ENCODE measurements around the gene ANTXR2. TPM values are rescaled to one million over a fixed set of nuclear protein-coding genes. Genes with fewer than 3 reads are reported as not detected.

Gene ANTXR2
- total RNA-seq, 2 experiments from 2014 or later = 15.0 to 18.0 TPM

- no peak for DNase-seq
- Mint-ChIP-seq H3K9me3 (ENCODE audit: insufficient read depth) (peaks cover 19% of the 10 kb centered on the region), H3K27ac (no peak overlapping the region), H3K36me3 (ENCODE audit: low read depth) (peaks cover 7% of the 10 kb centered on the region), H3K27me3 (ENCODE audit: low read depth) (peaks cover 2% of the 10 kb centered on the region), H3K4me1 (ENCODE audit: low read depth) (no peaks in the 10 kb centered on the region), H3K4me3 (no peak overlapping the region)
- ChIA-PET POLR2A (no interaction called here), CTCF (no interaction called here)
- no peak for ATAC-seq
Observed at GRCh38 chr4:80103629-80104028, 30.6 kb upstream of the ANTXR2 start.

GRCh38 chr4:80101792-80102116 lies 28.7 kb upstream of the ANTXR2 start:
- H3K27me3 Mint-ChIP-seq (ENCODE audit: low read depth) = peaks cover 1% of the 10 kb centered on the region
- peaks cover 4% of the 10 kb centered on the region for H3K36me3 Mint-ChIP-seq (ENCODE audit: low read depth)
- no peak overlapping the region for H3K4me3 Mint-ChIP-seq
- POLR2A ChIA-PET = interaction anchor here (0.8 kb wide), 1 partner anchor 81 kb away, joined by 4 read pairs; no protein-coding TSS in a partner anchor
- no peaks in the 10 kb centered on the region for H3K4me1 Mint-ChIP-seq (ENCODE audit: low read depth)
- CTCF ChIA-PET = no interaction called here
- H3K27ac Mint-ChIP-seq = no peak overlapping the region
- peaks cover 6% of the 10 kb centered on the region for H3K9me3 Mint-ChIP-seq (ENCODE audit: insufficient read depth)
- no peak for ATAC-seq
- no peak for DNase-seq

GRCh38 chr4:80101071-80101791 lies 28.2 kb upstream of the ANTXR2 start:
- ChIA-PET POLR2A (interaction anchor here (0.8 kb wide), 1 partner anchor 81 kb away, joined by 4 read pairs; no protein-coding TSS in a partner anchor), CTCF (no interaction called here)
- no peaks in the 10 kb centered on the region for H3K36me3 Mint-ChIP-seq (ENCODE audit: low read depth)
- DNase-seq (no peak), ATAC-seq (no peak)
- H3K27me3 Mint-ChIP-seq (ENCODE audit: low read depth) = no peaks in the 10 kb centered on the region
- no peaks in the 10 kb centered on the region for H3K4me1 Mint-ChIP-seq (ENCODE audit: low read depth)
- no peak overlapping the region for H3K4me3 Mint-ChIP-seq
- no peak overlapping the region for H3K27ac Mint-ChIP-seq
- peaks cover under 1% of the 10 kb centered on the region for H3K9me3 Mint-ChIP-seq (ENCODE audit: insufficient read depth)

GRCh38 chr4:80099671-80100070 lies 26.6 kb upstream of the ANTXR2 start:
- Mint-ChIP-seq H3K27ac (no peak overlapping the region), H3K9me3 (ENCODE audit: insufficient read depth) (no peaks in the 10 kb centered on the region), H3K27me3 (ENCODE audit: low read depth) (peaks cover 2% of the 10 kb centered on the region), H3K4me3 (no peak overlapping the region), H3K36me3 (ENCODE audit: low read depth) (no peaks in the 10 kb centered on the region), H3K4me1 (ENCODE audit: low read depth) (no peaks in the 10 kb centered on the region)
- ATAC-seq (no peak), DNase-seq (no peak)
- POLR2A ChIA-PET = no interaction called here
- CTCF ChIA-PET = no interaction called here

GRCh38 chr4:80098635-80099034 lies 25.6 kb upstream of the ANTXR2 start:
- H3K36me3 Mint-ChIP-seq (ENCODE audit: low read depth) = no peaks in the 10 kb centered on the region
- no peaks in the 10 kb centered on the region for H3K4me1 Mint-ChIP-seq (ENCODE audit: low read depth)
- ATAC-seq (no peak), DNase-seq (no peak)
- ChIA-PET POLR2A (no interaction called here), CTCF (interaction anchor here (1.2 kb wide), 1 partner anchor 27 kb away, joined by 3 read pairs; no protein-coding TSS in a partner anchor)
- H3K4me3 Mint-ChIP-seq = no peak overlapping the region
- H3K9me3 Mint-ChIP-seq (ENCODE audit: insufficient read depth) = no peaks in the 10 kb centered on the region
- peaks cover 2% of the 10 kb centered on the region for H3K27me3 Mint-ChIP-seq (ENCODE audit: low read depth)
- no peak overlapping the region for H3K27ac Mint-ChIP-seq

- H3K4me1 Mint-ChIP-seq (ENCODE audit: low read depth) = peaks cover 2% of the 10 kb centered on the region
- H3K36me3 Mint-ChIP-seq (ENCODE audit: low read depth) = no peaks in the 10 kb centered on the region
- no peak overlapping the region for H3K4me3 Mint-ChIP-seq
- ChIA-PET CTCF (no interaction called here), POLR2A (no interaction called here)
- DNase-seq = no peak
- H3K27ac Mint-ChIP-seq = no peak overlapping the region
- peaks cover 2% of the 10 kb centered on the region for H3K27me3 Mint-ChIP-seq (ENCODE audit: low read depth)
- ATAC-seq = no peak
- no peaks in the 10 kb centered on the region for H3K9me3 Mint-ChIP-seq (ENCODE audit: insufficient read depth)
Observed at GRCh38 chr4:80097400-80098177, 24.6 kb upstream of the ANTXR2 start.

GRCh38 chr4:80096175-80096850 lies 23.3 kb upstream of the ANTXR2 start:
- no peak overlapping the region for H3K27ac Mint-ChIP-seq
- CTCF ChIA-PET = interaction anchor here (1.8 kb wide), 1 partner anchor 30 kb away, joined by 5 read pairs; no protein-coding TSS in a partner anchor
- H3K27me3 Mint-ChIP-seq (ENCODE audit: low read depth) = peaks cover 2% of the 10 kb centered on the region
- no peaks in the 10 kb centered on the region for H3K9me3 Mint-ChIP-seq (ENCODE audit: insufficient read depth)
- H3K4me3 Mint-ChIP-seq = no peak overlapping the region
- ATAC-seq (no peak), DNase-seq (no peak)
- peaks cover 12% of the 10 kb centered on the region for H3K4me1 Mint-ChIP-seq (ENCODE audit: low read depth)
- POLR2A ChIA-PET = no interaction called here
- H3K36me3 Mint-ChIP-seq (ENCODE audit: low read depth) = no peaks in the 10 kb centered on the region

GRCh38 chr4:80094191-80094590 lies 21.2 kb upstream of the ANTXR2 start:
- Mint-ChIP-seq H3K27ac (no peak overlapping the region), H3K4me3 (no peak overlapping the region), H3K36me3 (ENCODE audit: low read depth) (no peaks in the 10 kb centered on the region), H3K4me1 (ENCODE audit: low read depth) (peaks cover 12% of the 10 kb centered on the region), H3K9me3 (ENCODE audit: insufficient read depth) (no peaks in the 10 kb centered on the region), H3K27me3 (ENCODE audit: low read depth) (peaks cover 2% of the 10 kb centered on the region)
- ChIA-PET CTCF (no interaction called here), POLR2A (no interaction called here)
- ATAC-seq (no peak), DNase-seq (no peak)

GRCh38 chr4:80093563-80093962 lies 20.5 kb upstream of the ANTXR2 start:
- Mint-ChIP-seq H3K27me3 (ENCODE audit: low read depth) (peaks cover 5% of the 10 kb centered on the region), H3K9me3 (ENCODE audit: insufficient read depth) (no peaks in the 10 kb centered on the region), H3K4me3 (no peak overlapping the region), H3K4me1 (ENCODE audit: low read depth) (peaks cover 12% of the 10 kb centered on the region), H3K36me3 (ENCODE audit: low read depth) (no peaks in the 10 kb centered on the region), H3K27ac (no peak overlapping the region)
- ATAC-seq (no peak), DNase-seq (no peak)
- POLR2A ChIA-PET = no interaction called here
- CTCF ChIA-PET = no interaction called here

GRCh38 chr4:80092847-80093246 lies 19.8 kb upstream of the ANTXR2 start:
- no peak for DNase-seq
- peaks cover 12% of the 10 kb centered on the region for H3K4me1 Mint-ChIP-seq (ENCODE audit: low read depth)
- H3K36me3 Mint-ChIP-seq (ENCODE audit: low read depth) = no peaks in the 10 kb centered on the region
- no peaks in the 10 kb centered on the region for H3K9me3 Mint-ChIP-seq (ENCODE audit: insufficient read depth)
- H3K27ac Mint-ChIP-seq = no peak overlapping the region
- ChIA-PET POLR2A (no interaction called here), CTCF (no interaction called here)
- no peak overlapping the region for H3K4me3 Mint-ChIP-seq
- H3K27me3 Mint-ChIP-seq (ENCODE audit: low read depth) = peaks cover 5% of the 10 kb centered on the region
- no peak for ATAC-seq

- no peaks in the 10 kb centered on the region for H3K9me3 Mint-ChIP-seq (ENCODE audit: insufficient read depth)
Observed at GRCh38 chr4:80092088-80092487, 19.1 kb upstream of the ANTXR2 start.

GRCh38 chr4:80091688-80092087 lies 18.7 kb upstream of the ANTXR2 start:
- H3K4me1 Mint-ChIP-seq (ENCODE audit: low read depth) = peaks cover 12% of the 10 kb centered on the region
- H3K36me3 Mint-ChIP-seq (ENCODE audit: low read depth) = no peaks in the 10 kb centered on the region
- H3K9me3 Mint-ChIP-seq (ENCODE audit: insufficient read depth) = no peaks in the 10 kb centered on the region
- ATAC-seq (no peak), DNase-seq (no peak)
- H3K27ac Mint-ChIP-seq = no peak overlapping the region
- ChIA-PET POLR2A (no interaction called here), CTCF (interaction anchor here (0.6 to 1.8 kb wide), 4 partner anchors 34 to 174 kb away, joined by 3 to 4 read pairs (median 3); no protein-coding TSS in a partner anchor)
- no peak overlapping the region for H3K4me3 Mint-ChIP-seq
- peaks cover 5% of the 10 kb centered on the region for H3K27me3 Mint-ChIP-seq (ENCODE audit: low read depth)

More at GRCh38 chr4:80092088-80092487, 19.1 kb upstream of the ANTXR2 start:
- Mint-ChIP-seq H3K4me1 (ENCODE audit: low read depth) (peaks cover 12% of the 10 kb centered on the region), H3K27ac (no peak overlapping the region), H3K27me3 (ENCODE audit: low read depth) (peaks cover 5% of the 10 kb centered on the region), H3K36me3 (ENCODE audit: low read depth) (no peaks in the 10 kb centered on the region), H3K4me3 (no peak overlapping the region)
- CTCF ChIA-PET = interaction anchor here (0.6 to 1.8 kb wide), 4 partner anchors 34 to 174 kb away, joined by 3 to 4 read pairs (median 3); no protein-coding TSS in a partner anchor
- no peak for DNase-seq
- POLR2A ChIA-PET = no interaction called here
- no peak for ATAC-seq

Data from activated CD8-positive, alpha-beta T cell treated with anti-CD3 and anti-CD28 coated beads, Interleukin-2, amount 10 ng/mL, durations not matched to agents 7 days and 5 days (primary cell).